ENCODE measurements around the gene NDUFB2.
A peak's percentile ranks its signal among the peaks of the same experiment; 100 is the strongest.
"Not testable (repeated sequence)": the region's sequence is repeated elsewhere in the genome, so short reads cannot be mapped to it uniquely, and the experiment has no call there.

The NDUFB2 gene

GRCh38 chr7:140696680-140697446 is at the start of gene NDUFB2:
TSS of gene NDUFB2 (plus strand) at chr7:140696708. CDS start at chr7:140696745, 37 bp downstream.
- peak; percentile 47 to 53 for DNase-seq (ENCODE audit: low read depth in 2 of 2)

GRCh38 chr7:140646931-140647647 is 49.4 kb upstream of the NDUFB2 start:
- no peak for DNase-seq (ENCODE audit: low read depth in 2 of 2)

- no peak for DNase-seq (ENCODE audit: low read depth in 2 of 2)
Measured at GRCh38 chr7:140649556-140650205, 46.8 kb upstream of the NDUFB2 start.

- DNase-seq (ENCODE audit: low read depth in 2 of 2), result no peak
Measured at GRCh38 chr7:140650367-140650766, 46.1 kb upstream of the NDUFB2 start.

GRCh38 chr7:140653319-140654108 is 43.0 kb upstream of the NDUFB2 start:
- DNase-seq (ENCODE audit: low read depth in 2 of 2), result peak; percentile 74 to 77

- DNase-seq (ENCODE audit: low read depth in 2 of 2), result no peak
Measured at GRCh38 chr7:140654109-140654387, 42.5 kb upstream of the NDUFB2 start.

- DNase-seq (ENCODE audit: low read depth in 2 of 2), result no peak
Measured at GRCh38 chr7:140654661-140655060, 41.8 kb upstream of the NDUFB2 start.

- no peak for DNase-seq (ENCODE audit: low read depth in 2 of 2)
Measured at GRCh38 chr7:140655511-140656408, 40.7 kb upstream of the NDUFB2 start.

- no peak for DNase-seq (ENCODE audit: low read depth in 2 of 2)
Measured at GRCh38 chr7:140656548-140657515, 39.7 kb upstream of the NDUFB2 start.

- no peak for DNase-seq (ENCODE audit: low read depth in 2 of 2)
Measured at GRCh38 chr7:140657891-140658290, 38.6 kb upstream of the NDUFB2 start.

- peak in 1 of 2 experiments; percentile 59 for DNase-seq (ENCODE audit: low read depth in 2 of 2)
Measured at GRCh38 chr7:140659856-140660255, 36.7 kb upstream of the NDUFB2 start.

- DNase-seq (ENCODE audit: low read depth in 2 of 2), result no peak
Measured at GRCh38 chr7:140661124-140661523, 35.4 kb upstream of the NDUFB2 start.

- DNase-seq (ENCODE audit: low read depth in 2 of 2), result not testable (repeated sequence)
Measured at GRCh38 chr7:140662938-140663337, 33.6 kb upstream of the NDUFB2 start.

GRCh38 chr7:140667476-140667875 is 29.0 kb upstream of the NDUFB2 start:
- no peak for DNase-seq (ENCODE audit: low read depth in 2 of 2)

- DNase-seq (ENCODE audit: low read depth in 2 of 2), result no peak
Measured at GRCh38 chr7:140668641-140669040, 27.9 kb upstream of the NDUFB2 start.

- no peak for DNase-seq (ENCODE audit: low read depth in 2 of 2)
Measured at GRCh38 chr7:140669352-140669751, 27.2 kb upstream of the NDUFB2 start.

- DNase-seq (ENCODE audit: low read depth in 2 of 2), result not testable (repeated sequence)
Measured at GRCh38 chr7:140669862-140670261, 26.6 kb upstream of the NDUFB2 start.

GRCh38 chr7:140670343-140670935 is 26.1 kb upstream of the NDUFB2 start:
- DNase-seq (ENCODE audit: low read depth in 2 of 2), result no peak

- no peak for DNase-seq (ENCODE audit: low read depth in 2 of 2)
Measured at GRCh38 chr7:140671966-140672365, 24.5 kb upstream of the NDUFB2 start.
